Measurements from ENCODE around the gene ZNF107.
"Not testable (repeated sequence)": the region's sequence is repeated elsewhere in the genome, so short reads cannot be mapped to it uniquely, and the experiment has no call there.

The ZNF107 gene

DNA sequence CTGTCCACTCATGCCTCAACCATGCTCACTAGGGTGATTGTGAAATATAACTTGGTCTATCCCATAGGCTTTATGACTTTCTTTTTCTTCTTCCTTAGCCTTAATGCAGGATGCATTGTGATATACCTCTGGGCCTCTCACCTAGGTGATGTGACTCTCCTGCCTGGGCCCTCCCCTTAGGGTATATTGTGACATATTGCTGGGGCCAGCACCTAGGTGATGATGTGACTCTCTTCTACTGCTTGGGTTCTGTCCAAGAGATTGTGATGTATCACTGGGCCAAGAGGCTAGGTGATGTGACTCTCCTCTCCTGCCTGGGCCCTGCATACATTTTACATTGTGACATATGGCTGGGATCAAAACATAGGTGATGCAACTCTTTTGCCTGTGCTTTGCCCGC lies 14.7 kb upstream of the ZNF107 start:
- DNase-seq: no peak

DNA sequence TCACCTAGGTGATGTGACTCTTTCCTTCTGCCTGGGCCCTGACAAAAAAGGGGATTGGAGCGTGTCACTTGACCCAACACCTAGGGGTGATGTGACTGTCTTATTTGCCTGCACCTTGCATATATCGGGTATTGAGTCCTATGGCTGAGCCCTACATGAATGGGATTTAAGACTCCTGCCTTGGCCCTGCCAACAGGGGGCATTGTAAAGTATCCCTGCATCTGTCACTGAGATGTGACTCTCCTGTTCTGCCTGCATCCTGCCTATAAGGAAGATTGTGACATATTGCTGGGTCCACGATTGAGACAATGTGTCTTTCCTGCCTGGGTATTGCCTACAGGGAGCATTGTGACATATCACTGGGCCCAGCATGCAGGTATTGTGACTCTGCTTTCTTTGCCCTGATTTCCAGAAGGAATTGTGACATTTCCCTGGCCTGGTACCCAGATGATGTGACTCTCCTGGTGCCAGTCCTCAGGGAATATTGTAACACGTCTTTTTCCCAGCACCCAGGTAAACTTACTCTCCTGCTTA lies 14.2 kb upstream of the ZNF107 start:
- DNase-seq: no peak

DNA sequence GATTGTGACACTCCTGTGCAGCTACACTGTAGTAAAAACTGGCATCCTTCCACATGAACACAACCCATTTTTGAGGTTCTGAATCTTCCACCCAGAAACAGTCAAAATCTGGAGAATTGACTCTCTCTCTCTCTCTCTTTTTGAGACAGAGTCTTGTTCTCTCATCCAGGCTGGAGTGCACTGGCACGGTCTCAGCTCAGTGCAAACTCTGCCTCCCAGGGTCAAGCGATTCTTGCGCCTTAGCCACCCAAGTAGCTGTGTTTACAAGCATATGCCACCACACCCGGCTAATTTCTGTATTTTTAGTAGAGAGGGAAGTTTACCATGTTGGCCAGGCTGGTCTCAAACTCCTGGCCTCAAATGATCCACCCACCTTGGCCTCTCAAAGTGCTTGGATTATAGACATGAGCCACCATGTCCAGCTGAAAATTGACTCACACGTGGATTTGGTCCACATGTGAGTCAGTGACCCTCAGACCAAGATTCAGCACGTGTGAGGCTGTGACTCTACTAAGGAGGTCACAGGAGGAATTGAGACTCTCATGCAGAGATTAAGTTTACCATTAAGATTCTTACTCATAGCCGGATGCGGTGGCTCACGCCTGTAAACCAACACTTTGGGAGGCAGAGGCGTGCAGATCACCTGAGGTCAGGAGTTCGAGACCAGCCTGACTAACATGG lies 12.1 kb upstream of the ZNF107 start:
- no peak for DNase-seq

DNA sequence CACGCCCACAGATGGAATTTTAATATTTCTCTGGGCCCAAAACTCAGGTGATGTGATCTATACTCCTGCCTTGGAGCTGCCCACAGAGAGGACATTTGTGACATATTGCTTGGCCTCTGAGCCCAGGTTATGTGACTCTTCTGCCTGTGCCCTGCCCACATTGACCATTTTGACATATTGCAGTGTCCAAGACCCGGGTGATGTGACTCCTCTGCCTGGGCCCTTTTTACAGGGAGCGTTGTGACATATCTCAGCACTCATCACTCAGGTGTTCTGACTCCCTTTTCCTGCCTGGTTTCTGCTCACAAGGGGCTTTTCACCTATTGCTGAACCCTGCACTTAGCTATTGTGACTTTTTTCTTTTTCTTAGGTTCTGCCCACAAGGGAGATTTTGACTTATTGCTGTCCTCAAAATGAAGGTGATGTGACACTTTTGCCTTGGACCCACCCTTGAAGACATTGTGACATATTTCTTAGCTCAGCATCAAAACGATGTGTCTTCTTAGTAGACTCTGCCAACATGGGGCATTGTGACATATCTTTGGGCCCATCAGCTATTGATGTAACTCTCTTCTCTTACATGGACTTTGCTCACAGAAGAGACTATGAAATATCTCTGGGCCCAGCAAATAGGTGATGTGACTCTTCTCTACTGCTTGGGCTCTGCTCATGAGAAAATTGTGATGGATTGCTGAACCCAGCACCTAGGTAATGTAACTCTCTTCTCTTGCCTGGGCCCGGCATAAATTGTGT lies 11.0 kb upstream of the ZNF107 start:
- DNase-seq: no peak

DNA sequence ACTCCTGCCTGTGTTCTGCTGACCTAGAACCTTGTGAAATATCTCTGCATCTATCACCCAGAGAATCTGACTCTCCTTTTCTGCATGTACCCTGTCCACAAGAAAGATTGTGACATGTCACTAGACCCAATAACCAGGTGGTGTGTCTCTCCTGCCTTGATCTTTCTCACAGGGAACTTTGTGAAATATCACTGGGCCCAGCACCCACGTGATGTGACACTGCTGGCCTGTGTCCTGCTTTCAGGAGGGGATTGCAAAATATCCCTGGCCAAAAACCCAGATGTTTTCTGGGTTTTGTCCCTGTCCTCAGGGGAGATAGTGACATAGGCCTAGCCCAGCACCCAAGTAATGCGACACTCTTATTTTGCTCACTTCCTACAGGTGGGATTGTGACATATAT lies 10.1 kb upstream of the ZNF107 start:
- no peak for DNase-seq

DNA sequence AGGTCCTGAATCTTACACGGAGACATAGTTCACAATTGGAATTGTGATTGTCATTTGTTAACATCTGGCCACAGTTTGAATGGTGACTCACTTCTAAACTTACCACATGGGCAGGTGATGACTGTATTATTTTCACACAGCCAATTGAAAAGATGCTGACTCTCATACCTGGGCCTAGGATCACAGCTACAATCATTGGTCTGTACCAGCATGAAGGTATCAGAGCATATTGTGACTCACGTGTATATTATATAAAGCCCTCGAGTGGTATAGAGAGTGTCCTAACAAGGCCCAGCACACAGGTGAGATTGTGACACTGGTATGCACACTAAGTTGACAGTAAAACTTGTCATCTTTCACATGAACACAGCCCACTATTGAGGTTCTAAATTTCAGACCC lies 9.4 kb upstream of the ZNF107 start:
- no peak for DNase-seq

DNA sequence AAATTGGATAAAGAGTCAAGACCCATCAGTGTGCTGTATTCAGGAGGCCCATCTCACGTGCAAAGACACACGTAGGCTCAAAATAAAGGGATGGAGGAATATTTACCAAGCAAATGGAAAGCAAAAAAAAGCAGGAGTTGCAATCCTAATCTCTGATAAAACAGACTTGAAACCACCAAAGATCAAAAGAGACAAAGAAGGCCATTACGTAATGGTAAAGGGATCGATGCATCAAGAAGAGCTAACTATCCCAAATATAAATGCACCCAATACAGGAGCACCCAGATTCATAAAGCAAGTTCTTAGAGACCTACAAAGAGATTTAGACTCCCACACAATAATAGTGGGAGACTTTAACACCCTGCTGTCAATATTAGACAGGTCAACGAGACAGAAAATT lies 3.8 kb upstream of the ZNF107 start:
- not testable (repeated sequence) for DNase-seq

DNA sequence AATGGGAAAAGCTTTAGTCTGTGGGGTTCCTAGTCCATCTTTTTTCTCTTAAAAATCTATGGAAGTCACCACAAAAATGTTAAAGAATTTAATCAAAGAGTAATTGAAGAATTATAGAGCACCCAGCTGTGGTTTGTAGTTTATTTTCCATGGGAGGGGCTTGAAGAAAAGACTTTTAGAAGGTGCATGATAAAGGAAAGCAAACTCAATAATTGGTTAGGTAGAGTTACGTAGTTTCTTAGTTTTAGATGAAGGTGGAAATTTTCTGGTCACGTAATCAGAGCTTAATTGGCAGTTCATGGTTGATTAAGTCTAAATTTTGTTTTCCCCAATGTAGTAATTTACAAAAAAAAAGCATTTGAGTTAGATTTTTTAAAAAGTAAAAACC lies 724 bp downstream of the ZNF107 start:
- DNase-seq: no peak

DNA sequence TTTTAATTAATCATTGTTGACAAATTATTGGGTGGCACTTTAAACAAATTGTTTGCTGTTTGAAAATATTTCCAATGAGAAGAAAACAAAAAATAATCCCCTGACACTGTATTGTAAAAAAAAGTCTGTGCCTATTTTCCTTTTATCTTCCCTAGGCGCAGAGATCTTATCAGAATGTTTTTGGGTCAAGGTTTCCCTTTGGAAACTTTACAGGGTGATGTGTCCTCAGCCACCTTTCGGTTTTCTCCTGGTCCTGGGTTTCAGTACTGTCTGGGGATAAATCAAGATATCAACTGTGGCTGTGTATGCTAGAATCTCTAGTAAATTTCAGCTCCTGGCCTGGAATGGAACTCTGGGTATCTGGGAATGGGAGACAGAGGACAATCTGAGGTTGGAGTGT lies 1.4 kb downstream of the ZNF107 start:
- no peak for DNase-seq

DNA sequence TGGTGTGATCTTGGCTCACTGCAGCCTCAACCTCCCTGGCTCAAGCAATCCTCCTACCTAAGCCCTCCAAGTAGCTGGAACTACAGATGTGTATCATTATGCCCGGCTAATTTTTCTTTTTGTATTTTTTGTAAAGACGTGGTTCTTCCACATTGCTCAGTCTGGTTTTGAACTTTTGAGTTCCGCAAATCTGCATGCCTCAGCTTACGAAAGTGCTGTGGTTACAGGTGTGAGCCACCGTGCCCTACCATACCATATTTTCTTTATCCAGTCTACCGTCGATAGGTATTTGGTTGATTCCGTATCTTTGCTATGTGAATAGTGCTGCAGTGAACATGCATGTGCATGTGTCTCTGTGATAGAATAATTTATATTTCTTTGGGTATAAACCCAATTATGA lies 6.5 kb downstream of the ZNF107 start:
- no peak for DNase-seq

DNA sequence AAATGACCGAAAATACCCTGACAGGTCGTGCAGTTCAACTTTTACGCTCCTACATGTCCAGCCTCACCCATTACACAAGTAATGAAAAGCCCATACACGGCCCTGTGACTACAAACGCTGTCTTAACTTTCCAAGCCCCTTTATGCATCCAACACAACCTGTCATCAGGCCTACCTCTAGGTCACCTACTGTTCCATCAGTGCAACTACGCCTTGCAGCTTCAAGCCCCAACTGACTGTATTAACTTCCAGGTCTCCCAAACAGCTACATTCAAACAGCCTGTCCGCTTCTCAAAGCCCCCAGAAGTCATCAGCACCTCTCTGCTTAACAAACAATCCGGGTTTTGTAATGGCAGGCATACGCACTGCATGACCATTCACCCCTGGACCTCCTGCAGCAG lies 19.2 kb downstream of the ZNF107 start:
- DNase-seq: no peak

DNA sequence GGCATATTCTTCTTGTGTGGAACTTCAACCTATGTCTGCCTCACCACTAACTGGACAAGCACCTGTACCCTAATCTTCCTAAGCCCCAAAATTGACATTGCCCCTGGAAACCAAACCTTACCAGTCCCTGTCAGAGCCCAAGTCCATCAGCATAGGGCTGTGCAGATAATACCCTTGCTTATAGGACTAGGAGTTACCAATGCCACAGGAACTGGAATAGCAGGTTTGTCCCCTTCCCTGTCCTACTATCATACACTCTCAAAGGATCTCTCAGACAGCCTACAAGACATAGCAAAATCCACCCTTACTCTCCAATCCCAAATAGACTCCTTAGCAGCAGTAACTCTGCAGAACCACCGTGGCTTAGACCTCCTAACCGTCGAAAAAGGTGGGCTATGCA lies 19.8 kb downstream of the ZNF107 start:
- no peak for DNase-seq

DNA sequence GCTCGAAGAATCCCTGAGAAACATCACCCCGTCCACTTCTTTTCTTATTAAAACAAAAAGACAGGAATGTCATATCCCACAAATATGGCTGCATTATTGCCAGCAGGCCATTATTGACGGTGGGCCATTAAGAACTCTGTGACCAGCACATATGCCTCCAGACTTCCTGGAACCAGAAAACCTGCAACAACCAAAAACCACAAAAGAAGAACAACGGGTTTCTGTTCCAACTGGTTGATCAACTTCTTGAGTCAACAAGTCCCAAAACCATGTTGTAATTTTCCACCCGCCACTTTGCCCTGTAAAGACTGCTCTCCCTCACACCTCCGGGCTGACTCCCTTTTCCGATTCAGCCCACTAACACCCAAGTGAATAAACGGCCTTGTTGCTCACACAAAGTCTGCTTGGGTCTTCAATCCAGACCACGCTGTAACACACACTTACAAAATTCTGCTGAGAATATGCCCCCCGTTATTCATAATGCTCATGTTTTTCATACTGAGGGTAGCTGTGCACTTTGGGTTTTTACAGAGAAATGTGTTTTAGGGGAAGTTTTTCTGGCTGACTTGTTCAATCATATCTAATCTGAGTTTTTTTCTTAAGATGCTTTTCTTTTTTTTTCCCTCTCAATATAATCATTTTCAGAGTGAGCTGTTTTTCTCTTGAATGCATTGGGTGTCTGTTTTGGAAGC lies 20.7 kb downstream of the ZNF107 start:
- DNase-seq: no peak

DNA sequence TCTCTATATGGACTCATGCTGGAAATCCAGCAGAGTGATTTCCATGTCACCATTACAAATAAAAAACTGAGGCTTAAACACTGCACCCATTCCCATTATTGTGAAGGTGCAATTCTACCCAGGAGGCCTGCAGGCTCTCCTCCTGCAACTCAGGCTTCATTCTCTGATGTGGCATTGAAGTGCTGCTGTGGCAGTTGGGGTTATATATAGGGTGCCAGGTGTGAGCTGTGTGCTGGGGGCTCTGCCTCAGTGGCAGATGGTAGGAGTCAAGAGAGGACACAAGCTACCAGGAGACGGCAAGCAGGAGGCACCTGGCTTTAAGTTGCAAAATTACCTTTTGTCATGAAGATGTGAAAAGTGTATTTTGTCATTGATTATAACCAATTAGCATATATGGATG lies 21.3 kb downstream of the ZNF107 start:
- no peak for DNase-seq

DNA sequence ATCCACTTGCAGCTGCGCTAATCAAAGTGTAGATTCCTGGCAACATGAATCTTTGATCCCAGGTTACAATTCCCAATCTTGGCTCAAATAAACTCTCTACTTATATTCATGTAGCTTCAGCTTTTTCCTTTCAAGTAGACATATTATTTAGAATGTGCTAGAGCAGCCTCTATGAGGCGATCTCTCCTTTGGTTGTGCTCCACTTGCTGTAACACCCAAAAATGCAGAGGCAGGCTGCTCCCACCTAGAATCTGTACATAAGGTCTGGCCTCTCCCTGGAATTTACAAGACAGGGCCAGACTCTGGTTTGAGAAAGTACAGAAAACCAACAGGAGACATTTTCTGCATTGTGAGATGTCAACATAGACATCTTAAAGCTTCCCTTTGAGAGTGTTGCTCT lies 23.1 kb downstream of the ZNF107 start:
- DNase-seq: no peak

DNA sequence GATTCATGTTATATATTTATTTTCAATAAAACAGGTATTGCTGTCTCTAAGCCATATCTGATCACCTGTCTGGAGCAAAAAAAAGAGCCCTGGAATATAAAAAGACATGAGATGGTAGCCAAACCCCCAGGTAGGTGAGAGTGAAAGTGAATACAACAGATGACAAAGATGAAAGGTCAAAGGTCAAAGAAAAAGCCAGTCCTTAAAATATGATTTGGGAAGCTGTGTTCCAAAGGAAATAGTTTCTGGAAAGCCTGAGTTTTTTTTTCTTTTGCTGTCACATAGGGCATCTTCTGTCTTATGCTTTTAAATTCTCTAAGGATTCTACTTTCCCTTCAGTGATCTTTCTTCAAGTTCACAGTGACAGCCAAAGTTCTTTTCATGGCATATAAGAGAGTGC lies 25.9 kb downstream of the ZNF107 start:
- DNase-seq: no peak

DNA sequence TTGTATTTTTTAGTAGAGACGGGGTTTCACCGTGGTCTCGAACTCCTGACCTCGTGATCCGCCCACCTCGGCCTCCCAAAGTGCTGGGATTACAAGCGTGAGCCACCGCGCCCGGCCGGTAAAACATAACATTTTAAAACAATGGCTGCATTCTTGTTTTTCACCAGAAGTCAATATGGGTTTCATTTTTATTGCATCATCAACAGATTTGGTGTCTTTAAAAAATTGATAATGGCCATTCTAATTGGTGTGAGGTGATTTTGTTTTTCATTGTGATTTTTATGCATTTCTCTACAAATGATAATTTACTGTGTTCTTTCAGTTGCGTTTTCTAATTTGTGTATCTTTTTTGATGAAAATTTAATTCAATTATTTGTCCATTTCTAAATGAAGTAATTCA lies 31.9 kb downstream of the ZNF107 start:
- DNase-seq: not testable (repeated sequence)

DNA sequence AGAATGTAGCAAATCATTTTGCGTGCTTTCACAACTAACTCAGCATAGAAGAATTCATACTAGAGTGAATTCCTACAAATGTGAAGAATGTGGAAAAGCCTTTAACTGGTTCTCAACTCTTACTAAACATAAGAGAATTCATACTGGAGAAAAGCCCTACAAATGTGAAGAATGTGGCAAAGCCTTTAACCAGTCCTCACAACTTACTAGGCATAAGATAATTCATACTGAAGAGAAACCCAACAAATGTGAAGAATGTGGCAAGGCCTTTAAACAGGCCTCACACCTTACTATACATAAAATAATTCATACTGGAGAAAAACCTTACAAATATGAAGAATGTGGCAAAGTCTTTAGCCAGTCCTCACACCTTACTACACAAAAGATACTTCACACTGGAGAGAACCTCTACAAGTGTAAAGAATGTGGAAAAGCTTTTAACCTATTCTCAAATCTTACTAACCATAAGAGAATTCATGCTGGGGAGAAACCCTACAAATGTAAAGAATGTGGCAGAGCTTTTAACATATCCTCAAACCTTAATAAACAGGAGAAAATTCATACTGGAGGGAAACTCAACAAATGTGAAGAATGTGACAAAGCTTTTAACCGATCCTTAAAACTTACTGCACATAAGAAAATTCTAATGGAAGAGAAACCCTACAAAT lies 40.8 kb downstream of the ZNF107 start:
- DNase-seq: no peak

DNA sequence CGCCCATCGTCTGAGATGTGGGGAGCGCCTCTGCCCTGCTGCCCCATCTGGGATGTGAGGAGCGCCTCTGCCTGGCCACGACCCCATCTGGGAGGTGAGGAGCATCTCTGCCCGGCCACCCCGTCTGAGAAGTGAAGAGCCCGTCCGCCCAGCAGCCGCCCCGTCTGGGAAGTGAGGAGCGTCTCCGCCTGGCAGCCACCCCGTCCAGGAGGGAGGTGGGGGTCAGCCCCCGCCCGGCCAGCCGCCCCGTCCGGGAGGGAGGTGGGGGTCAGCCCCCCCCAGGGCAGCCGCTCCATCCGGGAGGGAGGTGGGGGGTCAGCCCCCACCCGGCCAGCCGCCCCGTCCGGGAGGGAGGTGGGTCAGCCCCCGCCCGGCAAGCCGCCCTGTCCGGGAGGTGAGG lies 52.0 kb downstream of the ZNF107 start:
- DNase-seq: not testable (repeated sequence)

DNA sequence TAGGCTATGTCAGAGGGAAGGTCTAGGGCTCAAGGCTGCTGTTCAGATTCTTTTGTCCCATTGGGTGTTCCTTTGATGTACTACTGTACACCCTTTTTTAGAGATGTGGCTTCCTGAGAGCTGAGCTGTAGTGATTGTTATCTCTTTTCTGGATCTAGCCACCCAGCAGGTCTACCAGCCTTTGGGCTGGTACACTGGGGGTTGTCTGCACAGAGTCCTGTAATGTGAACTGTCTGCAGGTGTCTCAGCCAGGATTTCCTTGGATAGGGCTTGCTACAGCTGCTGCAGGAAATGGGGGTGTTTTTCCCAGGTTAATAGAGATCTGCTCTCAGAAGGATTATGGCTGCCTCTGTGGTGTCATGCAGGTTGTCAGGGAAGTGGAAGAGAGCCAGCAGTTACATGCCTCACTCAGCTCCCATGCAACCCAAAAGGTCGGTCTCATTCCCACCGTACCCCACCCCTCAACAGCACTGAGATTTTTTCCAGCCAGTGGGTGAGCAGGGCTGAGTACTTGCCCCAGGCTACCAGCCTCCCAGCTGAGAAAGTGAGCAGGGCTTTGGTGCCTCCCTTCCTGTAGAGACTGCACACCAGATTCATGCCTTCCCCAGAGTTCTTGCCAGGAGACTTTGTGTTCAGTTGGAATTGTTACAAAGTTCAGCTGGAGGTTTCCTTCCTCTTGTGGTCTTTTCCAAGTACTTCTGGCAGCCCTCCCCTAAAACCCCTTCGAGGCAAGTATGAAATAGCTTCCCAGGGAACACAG lies 63.3 kb downstream of the ZNF107 start:
- DNase-seq: no peak

DNA sequence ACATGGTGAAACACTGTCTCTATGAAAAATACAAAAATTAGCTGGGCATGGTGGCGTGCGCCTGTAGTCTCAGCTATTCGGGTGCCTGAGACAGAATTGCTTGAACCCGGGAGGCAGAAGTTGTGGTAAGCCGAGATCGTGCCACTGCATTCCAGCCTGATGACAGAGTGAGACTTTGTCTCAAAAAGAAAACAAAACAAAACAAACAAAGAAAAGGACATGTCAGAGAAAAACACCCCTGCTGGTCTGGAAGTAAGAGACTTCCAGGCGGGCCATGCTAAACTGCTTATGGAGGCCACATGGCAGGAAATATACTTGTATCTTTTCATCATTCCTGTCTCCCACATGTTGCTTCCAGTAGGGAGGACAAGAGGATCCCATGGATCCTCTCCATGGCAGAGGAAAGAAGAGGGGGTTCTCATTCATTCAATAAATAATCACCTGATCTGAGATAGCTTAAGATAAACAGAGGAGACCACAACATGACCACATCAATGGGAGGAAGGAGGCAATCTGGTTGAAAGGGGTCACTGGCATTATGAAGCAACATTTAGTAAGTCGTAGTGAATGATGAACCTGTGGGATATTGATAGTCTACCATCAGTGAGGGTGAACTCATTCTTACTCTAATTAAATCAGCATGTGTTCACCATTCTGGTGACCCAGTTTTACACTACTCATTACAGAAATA lies 67.8 kb downstream of the ZNF107 start:
- no peak for DNase-seq

DNA sequence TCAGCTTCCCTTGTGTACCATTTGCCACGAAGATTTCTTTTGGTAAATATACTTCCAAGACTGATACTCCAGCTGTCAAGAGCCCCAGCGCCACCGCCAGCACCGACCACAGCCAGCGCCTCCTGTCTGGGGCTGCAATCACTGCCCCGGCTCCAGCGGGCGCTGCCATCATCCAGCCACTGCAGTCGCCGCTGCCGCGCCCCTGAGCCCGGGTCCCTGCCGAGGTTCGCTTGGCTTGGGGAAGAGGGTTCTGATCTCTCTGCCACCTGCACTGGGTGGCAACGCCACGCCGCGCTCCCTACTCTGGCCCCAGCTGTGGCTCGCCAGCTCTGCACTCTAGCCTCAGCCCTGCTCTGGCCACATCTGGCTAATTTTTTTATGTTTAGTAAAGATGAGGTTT lies 70.6 kb downstream of the ZNF107 start:
- DNase-seq: no peak

Measured in NCI-H510A treated with DMSO at 0.1 percent for 48 hours (cell line).